Upper lobe of left lung (tissue), 4 donors: ENCODE results near the gene PRMT6.

Experiments
- CTCF ChIP-seq, 6 experiments: fragments of 450-650 bp in 4 of 6; fragments of 200-600 bp in 2 of 6; sonication (generic) in 2 of 6; IDR thresholded peaks; one replicate each; pipeline ENCODE4 v1.5.1; 2016 to 2019; ENCODE audit warnings: antibody characterized with exemption in 6 of 6
- EP300 ChIP-seq, 4 donors: sonication (generic); formaldehyde crosslinking; IDR thresholded peaks; one replicate each; pipeline ENCODE4 v1.5.1; 2017; ENCODE audit warnings: antibody characterized with exemption in 4 of 4, control low read depth in 2 of 4
- POLR2A ChIP-seq, 4 donors: fragments of 450-650 bp; IDR thresholded peaks; one replicate each; pipeline ENCODE4 v1.5.1; 2016 to 2017; ENCODE audit warnings: antibody characterized with exemption in 4 of 4, mild to moderate bottlenecking in 2 of 4

- TF ChIP-seq CTCF (IDR thresholded peaks at IDR 0.05) (no peak), EP300 (IDR thresholded peaks at IDR 0.05) (no peak), POLR2A (IDR thresholded peaks at IDR 0.05) (no peak)
Observed at GRCh38 chr1:107076841-107077240, 20.4 kb downstream of the PRMT6 start.
